HUES48 (cell line): Measurements from ENCODE around the gene PRKRIP1.
A peak's percentile ranks its signal among the peaks of the same experiment; 100 is the strongest.

Source experiments
- H3K27ac ChIP-seq: one replicate; pipeline ENCODE4 v1.7.0; 2013; ENCODE audit warnings: low read depth, low read length, inconsistent platforms
- H3K27me3 ChIP-seq: 2 replicates; pipeline ENCODE4 v1.6.1; 2013; ENCODE audit warnings: mild to moderate bottlenecking, low read length; ENCODE audit not compliant: control insufficient read depth, insufficient read depth
- H3K36me3 ChIP-seq: 2 replicates; pipeline ENCODE4 v1.6.1; 2013; ENCODE audit warnings: low read length; ENCODE audit not compliant: control insufficient read depth, insufficient read depth
- H3K4me1 ChIP-seq: 2 replicates; pipeline ENCODE4 v1.6.1; 2013; ENCODE audit warnings: mild to moderate bottlenecking, low read length; ENCODE audit not compliant: control insufficient read depth, insufficient read depth
- H3K4me3 ChIP-seq: 2 replicates; pipeline ENCODE4 v1.5.1; 2013; ENCODE audit warnings: mild to moderate bottlenecking, low read depth, low read length
- H3K9ac ChIP-seq: 2 replicates; pipeline ENCODE4 v1.6.1; 2013; ENCODE audit warnings: mild to moderate bottlenecking, low read depth, low read length, moderate library complexity
- H3K9me3 ChIP-seq: 2 replicates; pipeline ENCODE4 v1.6.1; 2013; ENCODE audit warnings: low read length; ENCODE audit not compliant: control insufficient read depth, insufficient read depth

The PRKRIP1 gene

GRCh38 chr7:102431617-102432298 is 35.6 kb downstream of the PRKRIP1 start:
- Histone ChIP-seq H3K9ac (no peak overlapping the region), H3K4me3 (0 out of 2 replicates have a peak overlapping the region, but pooled peaks have one; percentile 14), H3K27me3 (no peaks in the 10 kb centered on the region), H3K9me3 (no peaks in the 10 kb centered on the region), H3K36me3 (peaks cover 13% of the 10 kb centered on the region), H3K27ac (no peak overlapping the region), H3K4me1 (peaks cover 6% of the 10 kb centered on the region)

- no peak overlapping the region for H3K9ac ChIP-seq
- no peaks in the 10 kb centered on the region for H3K27me3 ChIP-seq
- H3K9me3 ChIP-seq: no peaks in the 10 kb centered on the region
- H3K4me3 ChIP-seq: peak overlapping the region; percentile 83
- H3K4me1 ChIP-seq: peaks cover 6% of the 10 kb centered on the region
- peaks cover 5% of the 10 kb centered on the region; the same call in 1 of the 2 replicates for H3K36me3 ChIP-seq
- peak overlapping the region; percentile 20 for H3K27ac ChIP-seq
These were observed 36.5 kb downstream of the PRKRIP1 start for GRCh38 chr7:102432442-102433218.

GRCh38 chr7:102433219-102434038 is 37.3 kb downstream of the PRKRIP1 start, which contains the start of gene ORAI2:
TSS of gene ORAI2 (plus strand) at chr7:102433575. CDS start at chr7:102438957, 5,382 bp downstream.
- 0 out of 2 replicates have a peak, but pooled peaks cover 3% of the 10 kb centered on the region for H3K36me3 ChIP-seq
- peak within 1 kb of the TSS; percentile 83 for H3K4me3 ChIP-seq
- H3K4me1 ChIP-seq: peaks cover 6% of the 10 kb centered on the region
- peak within 1 kb of the TSS; percentile 48 for H3K9ac ChIP-seq
- peak within 1 kb of the TSS; percentile 20 for H3K27ac ChIP-seq
- H3K9me3 ChIP-seq: no peaks in the 10 kb centered on the region
- H3K27me3 ChIP-seq: no peaks in the 10 kb centered on the region

- peaks cover 6% of the 10 kb centered on the region for H3K4me1 ChIP-seq
- peak overlapping the region; percentile 83 for H3K4me3 ChIP-seq
- no peaks in the 10 kb centered on the region for H3K27me3 ChIP-seq
- H3K9me3 ChIP-seq: no peaks in the 10 kb centered on the region
- 0 out of 2 replicates have a peak, but pooled peaks cover 4% of the 10 kb centered on the region for H3K36me3 ChIP-seq
- no peak overlapping the region for H3K27ac ChIP-seq
- no peak overlapping the region for H3K9ac ChIP-seq
These were observed 37.9 kb downstream of the PRKRIP1 start for GRCh38 chr7:102434039-102434486.

GRCh38 chr7:102436118-102436517 is 40.0 kb downstream of the PRKRIP1 start:
- H3K9me3 ChIP-seq: no peaks in the 10 kb centered on the region
- no peak overlapping the region for H3K27ac ChIP-seq
- no peak overlapping the region for H3K4me3 ChIP-seq
- peaks cover 10% of the 10 kb centered on the region; the same call in 1 of the 2 replicates for H3K4me1 ChIP-seq
- peaks cover 7% of the 10 kb centered on the region; the same call in 1 of the 2 replicates for H3K36me3 ChIP-seq
- no peak overlapping the region for H3K9ac ChIP-seq
- no peaks in the 10 kb centered on the region for H3K27me3 ChIP-seq

GRCh38 chr7:102439963-102440795 is 44.0 kb downstream of the PRKRIP1 start:
- H3K9ac ChIP-seq: no peak overlapping the region
- H3K4me1 ChIP-seq: peaks cover 8% of the 10 kb centered on the region; the same call in 1 of the 2 replicates
- H3K27ac ChIP-seq: peak overlapping the region; percentile 65
- H3K4me3 ChIP-seq: no peak overlapping the region
- H3K36me3 ChIP-seq: peaks cover 11% of the 10 kb centered on the region; the same call in 1 of the 2 replicates
- no peaks in the 10 kb centered on the region for H3K27me3 ChIP-seq
- no peaks in the 10 kb centered on the region for H3K9me3 ChIP-seq

GRCh38 chr7:102444961-102445673 is 49.0 kb downstream of the PRKRIP1 start:
- H3K9me3 ChIP-seq: no peaks in the 10 kb centered on the region
- H3K4me1 ChIP-seq: peaks cover 7% of the 10 kb centered on the region; the same call in 1 of the 2 replicates
- H3K4me3 ChIP-seq: no peak overlapping the region
- H3K27ac ChIP-seq: no peak overlapping the region
- no peaks in the 10 kb centered on the region for H3K27me3 ChIP-seq
- peaks cover 17% of the 10 kb centered on the region; the same call in 1 of the 2 replicates for H3K36me3 ChIP-seq
- no peak overlapping the region for H3K9ac ChIP-seq

GRCh38 chr7:102445674-102446071 is 49.5 kb downstream of the PRKRIP1 start:
- Histone ChIP-seq H3K27ac (no peak overlapping the region), H3K9ac (no peak overlapping the region), H3K9me3 (no peaks in the 10 kb centered on the region), H3K4me1 (0 out of 2 replicates have a peak, but pooled peaks cover 4% of the 10 kb centered on the region), H3K27me3 (no peaks in the 10 kb centered on the region), H3K4me3 (no peak overlapping the region), H3K36me3 (peaks cover 17% of the 10 kb centered on the region; the same call in 1 of the 2 replicates)

GRCh38 chr7:102446387-102447156 is 50.4 kb downstream of the PRKRIP1 start:
- Histone ChIP-seq H3K36me3 (peaks cover 17% of the 10 kb centered on the region; the same call in 1 of the 2 replicates), H3K9me3 (no peaks in the 10 kb centered on the region), H3K4me1 (0 out of 2 replicates have a peak, but pooled peaks cover 2% of the 10 kb centered on the region), H3K27me3 (no peaks in the 10 kb centered on the region), H3K9ac (no peak overlapping the region), H3K4me3 (no peak overlapping the region), H3K27ac (no peak overlapping the region)
